ENCODE results near the gene PIGK. TPM values are rescaled to one million over a fixed set of nuclear protein-coding genes. Genes with fewer than 3 reads are reported as not detected.

Gene PIGK
- total and polyA plus RNA-seq, 2 donors (not counting 3 experiments of a cell fraction or from before 2014, with no cell fraction given): 12.3 to 32.3 TPM

- Histone ChIP-seq H3K9ac (replicated peaks; ENCODE audit: extremely low read depth, insufficient read depth, low read length) (no peak overlapping the region), H3K9me1 (replicated peaks; ENCODE audit: control insufficient read depth, extremely low read depth, insufficient read depth, low read length) (no peaks in the 10 kb centered on the region), H3K36me3 (ENCODE audit: control insufficient read depth in 2 of 2, extremely low read depth in 1 of 2, insufficient read depth in 2 of 2, low read length in 2 of 2) (no peaks in the 10 kb centered on the region), H3K79me2 (ENCODE audit: control insufficient read depth, insufficient read depth, low read length) (no peaks in the 10 kb centered on the region), H4K20me1 (replicated peaks; ENCODE audit: control insufficient read depth, extremely low read depth, insufficient read depth, low read length) (no peaks in the 10 kb centered on the region), H3K27ac (ENCODE audit: insufficient read depth, low read depth, low read length) (no peak overlapping the region), H3K9me3 (replicated peaks; ENCODE audit: control insufficient read depth, insufficient read depth, low read length) (no peaks in the 10 kb centered on the region), H3K4me2 (ENCODE audit: insufficient read depth, low read length) (peak overlapping the region; percentile 91), H3K27me3 (ENCODE audit: control insufficient read depth in 2 of 2, insufficient read depth in 2 of 2, low read length in 2 of 2) (no peaks in the 10 kb centered on the region), H3K4me1 (ENCODE audit: control insufficient read depth, extremely low read depth, insufficient read depth, low read length) (peaks cover 19% of the 10 kb centered on the region), H2AFZ (ENCODE audit: low read depth, low read length) (no peak overlapping the region), H3K4me3 (replicated peaks in 1 of 3; ENCODE audit: insufficient read depth in 1 of 3, low read depth in 1 of 3, low read length in 3 of 3) (peak overlapping the region in 1 of 3 experiments; percentile 92)
- TF ChIP-seq POLR2AphosphoS5 (IDR thresholded peaks at IDR 0.05; ENCODE audit: insufficient read depth, low read depth, low read length): no peak
- no peak for TF ChIP-seq POLR2A (IDR thresholded peaks at IDR 0.05; ENCODE audit: low read depth, low read length)
- no peak for FAIRE-seq
- ChIA-PET CTCF (no interaction called here), POLR2A (no interaction called here)
- dilution Hi-C loops (cut with MboI; ENCODE audit: extremely low pct_ligation_motif_present, low sequenced_read_pairs) (no loop called here), intact Hi-C loops (cut with micrococcal nuclease) (no loop called here)
- no TSS peak for BruUV-seq (replicated peaks)
- DNase-seq (ENCODE audit: low read depth, low spot score): peak; percentile 27
Observed at GRCh38 chr1:77220687-77221463, 1.6 kb upstream of the PIGK start.

- H3K9me3 ChIP-seq (replicated peaks; ENCODE audit: control insufficient read depth, insufficient read depth, low read length): no peaks in the 10 kb centered on the region
- H2AFZ ChIP-seq (ENCODE audit: low read depth, low read length): peak overlapping the region; percentile 98
- H4K20me1 ChIP-seq (replicated peaks; ENCODE audit: control insufficient read depth, extremely low read depth, insufficient read depth, low read length): no peaks in the 10 kb centered on the region
- H3K9ac ChIP-seq (replicated peaks; ENCODE audit: extremely low read depth, insufficient read depth, low read length): peak overlapping the region; percentile 85
- H3K9me1 ChIP-seq (replicated peaks; ENCODE audit: control insufficient read depth, extremely low read depth, insufficient read depth, low read length): no peaks in the 10 kb centered on the region
- intact Hi-C loops (cut with micrococcal nuclease) (loop anchor here (1.0 to 5.0 kb wide), 3 partner anchors 294 to 465 kb away; no protein-coding TSS in a partner anchor), dilution Hi-C loops (cut with MboI; ENCODE audit: extremely low pct_ligation_motif_present, low sequenced_read_pairs) (no loop called here)
- TF ChIP-seq FOS (IDR thresholded peaks at IDR 0.05; ENCODE audit: borderline replicate concordance, insufficient read depth, low read length): no peak
- no peak for TF ChIP-seq MAX (IDR thresholded peaks at IDR 0.05; ENCODE audit: insufficient read depth, insufficient read length)
- no peak for TF ChIP-seq CTCF (IDR thresholded peaks at IDR 0.05; ENCODE audit: extremely low read depth in 1 of 2, insufficient read depth in 1 of 2, low read depth in 1 of 2, low read length in 2 of 2)
- TF ChIP-seq POLR2AphosphoS5 (IDR thresholded peaks at IDR 0.05; ENCODE audit: insufficient read depth, low read depth, low read length): no peak
- no peak for TF ChIP-seq POLR2A (IDR thresholded peaks at IDR 0.05; ENCODE audit: low read depth, low read length)
- TF ChIP-seq GATA2 (IDR thresholded peaks at IDR 0.05; ENCODE audit: insufficient read depth, insufficient read length, low read depth, low read length): no peak
- TF ChIP-seq EZH2 (IDR thresholded peaks at IDR 0.05; ENCODE audit: borderline replicate concordance, low read depth, low read length, severe bottlenecking): no peak
- no peak for TF ChIP-seq JUN (IDR thresholded peaks at IDR 0.05; ENCODE audit: borderline replicate concordance, insufficient read depth, insufficient read length, low read depth)
- TF ChIP-seq MYC (IDR thresholded peaks at IDR 0.05; ENCODE audit: low read depth, low read length): no peak
- no peaks in the 10 kb centered on the region for H3K36me3 ChIP-seq (ENCODE audit: control insufficient read depth in 2 of 2, extremely low read depth in 1 of 2, insufficient read depth in 2 of 2, low read length in 2 of 2)
- ChIA-PET CTCF (interaction anchor here (1.0 to 2.4 kb wide), 7 partner anchors 8 to 465 kb away, joined by 3 to 8 read pairs (median 4); no protein-coding TSS in a partner anchor), POLR2A (no interaction called here)
- H3K79me2 ChIP-seq (ENCODE audit: control insufficient read depth, insufficient read depth, low read length): peaks cover 3% of the 10 kb centered on the region
- H3K4me2 ChIP-seq (ENCODE audit: insufficient read depth, low read length): peak overlapping the region; percentile 91
- H3K27me3 ChIP-seq (ENCODE audit: control insufficient read depth in 2 of 2, insufficient read depth in 2 of 2, low read length in 2 of 2): no peaks in the 10 kb centered on the region
- FAIRE-seq: no peak
- H3K4me1 ChIP-seq (ENCODE audit: control insufficient read depth, extremely low read depth, insufficient read depth, low read length): peaks cover 19% of the 10 kb centered on the region
- H3K27ac ChIP-seq (ENCODE audit: insufficient read depth, low read depth, low read length): peak overlapping the region; percentile 38
- DNase-seq (ENCODE audit: low read depth, low spot score): no peak
- TSS peak; percentile 66 for BruUV-seq (replicated peaks)
- H3K4me3 ChIP-seq (replicated peaks in 1 of 3; ENCODE audit: insufficient read depth in 1 of 3, low read depth in 1 of 3, low read length in 3 of 3): peak overlapping the region; percentile 68 to 92 (median 83)
Observed at GRCh38 chr1:77218477-77219165, 609 bp downstream of the PIGK start.

Data from endothelial cell of umbilical vein (primary cell).